GM21576 (cell line): Measurements from ENCODE around the gene KSR2.

ENCODE experiments used
- ATAC-seq: cut with Tn5 transposase; IDR thresholded peaks from one replicate; pipeline ENCODE4 v1.9.1; 2021; ENCODE audit warnings: mild to moderate bottlenecking, moderate library complexity; ENCODE audit not compliant: unreplicated experiment

The KSR2 gene

GRCh38 chr12:117551665-117552064 is 417.1 kb downstream of the KSR2 start:
- ATAC-seq, result no peak

GRCh38 chr12:117547209-117547608 is 421.6 kb downstream of the KSR2 start:
- ATAC-seq, result no peak

- ATAC-seq, result no peak
Observed at GRCh38 chr12:117545216-117545615, 423.6 kb downstream of the KSR2 start.

GRCh38 chr12:117540011-117540410 is 428.8 kb downstream of the KSR2 start:
- ATAC-seq, result no peak

GRCh38 chr12:117538926-117539325 is 429.9 kb downstream of the KSR2 start:
- ATAC-seq, result no peak

GRCh38 chr12:117538032-117538690 is 430.6 kb downstream of the KSR2 start:
- ATAC-seq, result no peak

GRCh38 chr12:117533687-117534086 is 435.1 kb downstream of the KSR2 start:
- ATAC-seq, result no peak

- no peak for ATAC-seq
Observed at GRCh38 chr12:117530796-117531195, 438.0 kb downstream of the KSR2 start.

GRCh38 chr12:117528538-117528937 is 440.3 kb downstream of the KSR2 start:
- no peak for ATAC-seq

GRCh38 chr12:117527479-117527855 is 441.3 kb downstream of the KSR2 start:
- ATAC-seq, result no peak

GRCh38 chr12:117526757-117527478 is 441.9 kb downstream of the KSR2 start:
- no peak for ATAC-seq

GRCh38 chr12:117525766-117526165 is 443.0 kb downstream of the KSR2 start:
- ATAC-seq, result no peak

GRCh38 chr12:117524806-117525205 is 444.0 kb downstream of the KSR2 start:
- ATAC-seq, result no peak

GRCh38 chr12:117523971-117524370 is 444.8 kb downstream of the KSR2 start:
- no peak for ATAC-seq

GRCh38 chr12:117522559-117522958 is 446.2 kb downstream of the KSR2 start:
- no peak for ATAC-seq

- no peak for ATAC-seq
Observed at GRCh38 chr12:117521867-117522266, 446.9 kb downstream of the KSR2 start.

GRCh38 chr12:117521346-117521745 is 447.4 kb downstream of the KSR2 start:
- no peak for ATAC-seq

GRCh38 chr12:117518594-117519270 is 450.1 kb downstream of the KSR2 start:
- no peak for ATAC-seq

- no peak for ATAC-seq
Observed at GRCh38 chr12:117517219-117517739, 451.5 kb downstream of the KSR2 start.

GRCh38 chr12:117516034-117516433 is 452.8 kb downstream of the KSR2 start:
- ATAC-seq, result no peak

- no peak for ATAC-seq
Observed at GRCh38 chr12:117514016-117514415, 454.8 kb downstream of the KSR2 start.

- no peak for ATAC-seq
Observed at GRCh38 chr12:117513353-117513752, 455.4 kb downstream of the KSR2 start.
